ENCODE measurements around the gene RABEPK. TPM values are rescaled to one million over a fixed set of nuclear protein-coding genes. Genes with fewer than 3 reads are reported as not detected.

The RABEPK gene
- total RNA-seq, 1 donor from 2014 or later: 19.0 TPM

DNA sequence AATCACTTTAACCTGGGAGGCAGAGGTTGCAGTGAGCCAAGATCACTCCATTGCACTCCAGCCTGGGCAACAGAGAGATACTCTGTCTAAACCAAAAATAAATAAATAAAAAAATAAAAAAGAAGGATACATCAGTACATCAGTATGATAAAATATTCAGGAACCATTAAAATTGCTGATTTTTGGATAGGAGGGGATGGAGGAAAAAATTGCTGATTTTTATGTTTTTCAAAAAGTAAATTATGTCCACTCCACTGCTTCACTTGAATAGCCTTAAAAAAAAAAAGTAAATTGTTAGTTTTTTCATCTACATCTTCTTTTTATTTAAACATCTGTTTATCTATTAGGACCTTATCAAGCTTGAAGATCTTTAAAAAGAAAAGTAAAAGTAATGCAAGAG lies 53.9 kb downstream of the RABEPK start:
- TF ChIP-seq, protein P1, sequence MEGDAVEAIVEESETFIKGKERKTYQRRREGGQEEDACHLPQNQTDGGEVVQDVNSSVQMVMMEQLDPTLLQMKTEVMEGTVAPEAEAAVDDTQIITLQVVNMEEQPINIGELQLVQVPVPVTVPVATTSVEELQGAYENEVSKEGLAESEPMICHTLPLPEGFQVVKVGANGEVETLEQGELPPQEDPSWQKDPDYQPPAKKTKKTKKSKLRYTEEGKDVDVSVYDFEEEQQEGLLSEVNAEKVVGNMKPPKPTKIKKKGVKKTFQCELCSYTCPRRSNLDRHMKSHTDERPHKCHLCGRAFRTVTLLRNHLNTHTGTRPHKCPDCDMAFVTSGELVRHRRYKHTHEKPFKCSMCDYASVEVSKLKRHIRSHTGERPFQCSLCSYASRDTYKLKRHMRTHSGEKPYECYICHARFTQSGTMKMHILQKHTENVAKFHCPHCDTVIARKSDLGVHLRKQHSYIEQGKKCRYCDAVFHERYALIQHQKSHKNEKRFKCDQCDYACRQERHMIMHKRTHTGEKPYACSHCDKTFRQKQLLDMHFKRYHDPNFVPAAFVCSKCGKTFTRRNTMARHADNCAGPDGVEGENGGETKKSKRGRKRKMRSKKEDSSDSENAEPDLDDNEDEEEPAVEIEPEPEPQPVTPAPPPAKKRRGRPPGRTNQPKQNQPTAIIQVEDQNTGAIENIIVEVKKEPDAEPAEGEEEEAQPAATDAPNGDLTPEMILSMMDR (conservative IDR thresholded peaks at IDR 0.05): no peak
- Mint-ChIP-seq H3K27ac (no peak overlapping the region), H3K36me3 (no peaks in the 10 kb centered on the region), H3K9me3 (no peaks in the 10 kb centered on the region), H3K4me3 (no peak overlapping the region), H3K27me3 (no peaks in the 10 kb centered on the region), H3K4me1 (ENCODE audit: unreplicated experiment) (peaks cover 8% of the 10 kb centered on the region)
- DNase-seq (ENCODE audit: extremely low spot score, unreplicated experiment): no peak

- no peaks in the 10 kb centered on the region for H3K27me3 Mint-ChIP-seq
- H3K27ac Mint-ChIP-seq: no peak overlapping the region
- DNase-seq (ENCODE audit: extremely low spot score, unreplicated experiment): no peak
- TF ChIP-seq, protein P1 (conservative IDR thresholded peaks at IDR 0.05): peak; percentile 65
- no peak overlapping the region for H3K4me3 Mint-ChIP-seq
- H3K36me3 Mint-ChIP-seq: no peaks in the 10 kb centered on the region
- H3K9me3 Mint-ChIP-seq: no peaks in the 10 kb centered on the region
- peaks cover 17% of the 10 kb centered on the region for H3K4me1 Mint-ChIP-seq (ENCODE audit: unreplicated experiment)
Measured at GRCh38 chr9:125255781-125256391, 55.5 kb downstream of the RABEPK start.

- Mint-ChIP-seq H3K27ac (no peak overlapping the region), H3K9me3 (no peaks in the 10 kb centered on the region), H3K4me1 (ENCODE audit: unreplicated experiment) (peaks cover 31% of the 10 kb centered on the region), H3K36me3 (no peaks in the 10 kb centered on the region), H3K27me3 (no peaks in the 10 kb centered on the region), H3K4me3 (no peak overlapping the region)
- no peak for DNase-seq (ENCODE audit: extremely low spot score, unreplicated experiment)
- TF ChIP-seq, protein P1 (conservative IDR thresholded peaks at IDR 0.05): no peak
Measured at GRCh38 chr9:125258160-125258785, 57.9 kb downstream of the RABEPK start.

- DNase-seq (ENCODE audit: extremely low spot score, unreplicated experiment): no peak
- no peaks in the 10 kb centered on the region for H3K27me3 Mint-ChIP-seq
- H3K9me3 Mint-ChIP-seq: no peaks in the 10 kb centered on the region
- no peak overlapping the region for H3K27ac Mint-ChIP-seq
- no peak overlapping the region for H3K4me3 Mint-ChIP-seq
- peaks cover 5% of the 10 kb centered on the region for H3K36me3 Mint-ChIP-seq
- TF ChIP-seq, protein P1 (conservative IDR thresholded peaks at IDR 0.05): no peak
- H3K4me1 Mint-ChIP-seq (ENCODE audit: unreplicated experiment): peaks cover 35% of the 10 kb centered on the region
Measured at GRCh38 chr9:125258832-125259534, 58.6 kb downstream of the RABEPK start.

DNA sequence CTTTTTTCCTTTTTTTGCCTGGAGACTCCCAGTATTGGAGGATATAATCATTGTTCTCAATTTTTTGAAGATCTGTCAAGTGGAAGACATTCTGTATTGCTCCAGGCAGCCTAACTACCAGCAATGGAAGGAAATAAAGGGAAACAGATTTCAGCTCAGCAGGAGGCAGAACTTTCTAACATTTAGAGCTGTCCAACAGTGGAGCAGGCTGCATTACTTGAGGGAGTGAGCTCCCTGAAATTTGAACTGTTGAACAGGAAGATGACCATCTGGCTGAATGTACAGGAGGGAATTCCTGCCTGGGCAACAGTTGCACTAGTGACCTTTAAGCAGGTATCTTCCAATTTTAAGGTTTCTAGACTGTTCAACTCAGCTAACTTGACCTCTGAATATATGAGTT lies 60.2 kb downstream of the RABEPK start:
- Mint-ChIP-seq H3K9me3 (no peaks in the 10 kb centered on the region), H3K4me1 (ENCODE audit: unreplicated experiment) (peaks cover 40% of the 10 kb centered on the region), H3K4me3 (peak overlapping the region; percentile 97), H3K27me3 (no peaks in the 10 kb centered on the region), H3K36me3 (peaks cover 13% of the 10 kb centered on the region), H3K27ac (peak overlapping the region; percentile 79)
- TF ChIP-seq, protein P1 (conservative IDR thresholded peaks at IDR 0.05): no peak
- no peak for DNase-seq (ENCODE audit: extremely low spot score, unreplicated experiment)

Data from type B pancreatic cell (in vitro differentiated cells).